ENCODE results near the gene ARID1A. TPM values are rescaled to one million over a fixed set of nuclear protein-coding genes. Genes with fewer than 3 reads are reported as not detected.

The ARID1A gene
- total and polyA plus RNA-seq, 2 of the 8 experiments (the other 6 are each of a cell fraction or from before 2014, with no cell fraction given) = 52.1 to 103 TPM

DNA sequence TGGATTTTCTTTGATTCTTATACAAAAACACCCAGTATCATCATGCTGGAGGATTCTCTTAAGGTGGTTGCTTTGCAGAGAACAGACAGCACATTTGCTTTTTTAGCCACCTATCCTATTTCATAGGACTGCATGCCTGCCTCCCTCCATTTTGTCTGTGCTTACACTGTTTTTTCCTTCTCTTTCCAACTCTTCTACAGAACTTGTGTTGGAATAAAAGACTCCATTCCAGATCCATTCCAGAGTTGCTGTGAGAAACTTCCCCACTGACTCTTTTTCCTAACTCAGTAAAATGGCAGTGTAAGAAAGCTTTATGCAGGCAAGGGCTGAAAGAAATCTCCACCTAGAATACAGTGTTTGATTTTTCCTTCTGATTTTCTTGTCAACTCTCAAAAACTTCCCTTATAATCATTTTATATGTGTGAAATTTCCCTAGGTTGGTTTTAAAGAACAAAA, 5.2 kb upstream of the ARID1A start:
- H3K4me1 ChIP-seq (replicated peaks in 1 of 4; ENCODE audit: control insufficient read depth in 3 of 4, insufficient read depth in 4 of 4, low read length in 3 of 4) = peaks cover 9 to 14% (median 13%) of the 10 kb centered on the region in 4 experiments; a peak in 6 of 7 replicates
- H3K56ac ChIP-seq (replicated peaks; ENCODE audit: insufficient read length, low read depth, low read length) = no peak overlapping the region
- H2AFZ ChIP-seq (ENCODE audit: low read length) = peak overlapping the region; percentile 42; the same call in 1 of the 2 replicates
- no peak overlapping the region for H4K91ac ChIP-seq (replicated peaks; ENCODE audit: insufficient read length, low read length)
- CTCF ChIA-PET (ENCODE audit: partially characterized antibody) = interaction anchor here (0.9 to 5.1 kb wide), 6 partner anchors 9 to 152 kb away, joined by 3 to 41 read pairs (median 6); no protein-coding TSS in a partner anchor
- no peak overlapping the region for H2BK20ac ChIP-seq (ENCODE audit: low read length)
- POLR2A ChIA-PET (ENCODE audit: partially characterized antibody) = interaction anchor here (0.9 to 14.4 kb wide), 8 partner anchors 8 to 104 kb away, joined by 3 to 118 read pairs (median 14); partner anchors contain the start of gene PIGV
- H2AK5ac ChIP-seq (ENCODE audit: low read depth, low read length) = no peak overlapping the region
- TF ChIP-seq, protein P1, sequence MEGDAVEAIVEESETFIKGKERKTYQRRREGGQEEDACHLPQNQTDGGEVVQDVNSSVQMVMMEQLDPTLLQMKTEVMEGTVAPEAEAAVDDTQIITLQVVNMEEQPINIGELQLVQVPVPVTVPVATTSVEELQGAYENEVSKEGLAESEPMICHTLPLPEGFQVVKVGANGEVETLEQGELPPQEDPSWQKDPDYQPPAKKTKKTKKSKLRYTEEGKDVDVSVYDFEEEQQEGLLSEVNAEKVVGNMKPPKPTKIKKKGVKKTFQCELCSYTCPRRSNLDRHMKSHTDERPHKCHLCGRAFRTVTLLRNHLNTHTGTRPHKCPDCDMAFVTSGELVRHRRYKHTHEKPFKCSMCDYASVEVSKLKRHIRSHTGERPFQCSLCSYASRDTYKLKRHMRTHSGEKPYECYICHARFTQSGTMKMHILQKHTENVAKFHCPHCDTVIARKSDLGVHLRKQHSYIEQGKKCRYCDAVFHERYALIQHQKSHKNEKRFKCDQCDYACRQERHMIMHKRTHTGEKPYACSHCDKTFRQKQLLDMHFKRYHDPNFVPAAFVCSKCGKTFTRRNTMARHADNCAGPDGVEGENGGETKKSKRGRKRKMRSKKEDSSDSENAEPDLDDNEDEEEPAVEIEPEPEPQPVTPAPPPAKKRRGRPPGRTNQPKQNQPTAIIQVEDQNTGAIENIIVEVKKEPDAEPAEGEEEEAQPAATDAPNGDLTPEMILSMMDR (IDR thresholded peaks at IDR 0.05; ENCODE audit: control extremely low read depth in 1 of 3, insufficient read depth in 1 of 3, low read depth in 1 of 3, low read length in 3 of 3) = no peak
- no peak for TF ChIP-seq BACH1 (IDR thresholded peaks at IDR 0.05; ENCODE audit: low read length)
- TF ChIP-seq YY1 (IDR thresholded peaks at IDR 0.05; ENCODE audit: low read depth, low read length) = peak; percentile 23; the same call in 1 of the 2 replicates
- no peak for TF ChIP-seq RBBP5 (IDR thresholded peaks at IDR 0.05; ENCODE audit: borderline replicate concordance, low read depth, low read length)
- no peak for TF ChIP-seq RAD21 (IDR thresholded peaks at IDR 0.05 in 1 of 2, conservative IDR thresholded peaks at IDR 0.05 in 1 of 2; ENCODE audit: low read depth in 2 of 2, low read length in 2 of 2)
- no peak for TF ChIP-seq POLR2A (IDR thresholded peaks at IDR 0.05; ENCODE audit: control extremely low read depth in 1 of 2, low read depth in 2 of 2, low read length in 2 of 2)
- TF ChIP-seq SRF (IDR thresholded peaks at IDR 0.05; ENCODE audit: low read depth, low read length) = no peak
- TF ChIP-seq MAFK (IDR thresholded peaks at IDR 0.05; ENCODE audit: low read depth, low read length) = no peak
- peak; percentile 94 for TF ChIP-seq SP1 (IDR thresholded peaks at IDR 0.05; ENCODE audit: low read depth, low read length)
- TF ChIP-seq TAF1 (IDR thresholded peaks at IDR 0.05; ENCODE audit: low read depth, low read length) = no peak
- no peaks in the 10 kb centered on the region for H3K9me3 ChIP-seq (ENCODE audit: insufficient read depth in 2 of 2, low read depth in 1 of 2, low read length in 1 of 2)
- H3K4ac ChIP-seq (replicated peaks; ENCODE audit: insufficient read length, low read depth, low read length) = no peak overlapping the region
- H3K4me2 ChIP-seq (ENCODE audit: insufficient read depth in 1 of 2, low read depth in 2 of 2, low read length in 2 of 2) = no peak overlapping the region
- H3K27ac ChIP-seq (ENCODE audit: low read depth, low read length) = no peak overlapping the region
- no peak overlapping the region for H3K9ac ChIP-seq (replicated peaks in 1 of 4; ENCODE audit: extremely low read depth in 1 of 4, low read depth in 3 of 4, low read length in 3 of 4)
- H3K14ac ChIP-seq (ENCODE audit: insufficient read length) = no peak overlapping the region
- no peaks in the 10 kb centered on the region for H3K79me1 ChIP-seq (ENCODE audit: low read depth, low read length)
- H3K27me3 ChIP-seq (replicated peaks in 1 of 4; ENCODE audit: control insufficient read depth in 3 of 4, extremely low read depth in 1 of 4, insufficient read depth in 3 of 4, low read length in 3 of 4) = no peaks in the 10 kb centered on the region
- no peak overlapping the region for H2BK15ac ChIP-seq (ENCODE audit: low read length)
- H2BK5ac ChIP-seq (ENCODE audit: low read depth, low read length) = no peak overlapping the region
- FAIRE-seq = no peak
- no peak overlapping the region for H4K5ac ChIP-seq (ENCODE audit: insufficient read length, low read depth, low read length)
- H3K79me2 ChIP-seq (ENCODE audit: control insufficient read depth in 1 of 2, insufficient read depth in 2 of 2, low read length in 2 of 2) = no peaks in the 10 kb centered on the region
- no peak overlapping the region for H3K23ac ChIP-seq (ENCODE audit: insufficient read length)
- no peak overlapping the region for H2BK12ac ChIP-seq (ENCODE audit: low read depth, low read length)
- H3K36me3 ChIP-seq (ENCODE audit: control insufficient read depth in 2 of 4, insufficient read depth in 4 of 4, low read length in 3 of 4) = no peaks in the 10 kb centered on the region
- H4K8ac ChIP-seq (ENCODE audit: extremely low read depth, insufficient read depth, low read length) = no peak overlapping the region
- no peaks in the 10 kb centered on the region for H4K20me1 ChIP-seq (replicated peaks in 1 of 2; ENCODE audit: control insufficient read depth in 1 of 2, insufficient read depth in 2 of 2, low read length in 2 of 2)
- H3K18ac ChIP-seq (ENCODE audit: extremely low read depth, low read length) = no peak overlapping the region
- peaks cover 10% of the 10 kb centered on the region for H3K23me2 ChIP-seq (ENCODE audit: low read depth, low read length)
- H3K4me3 ChIP-seq (ENCODE audit: extremely low read depth in 1 of 4, insufficient read depth in 2 of 4, low read depth in 3 of 4, low read length in 4 of 4) = no peak overlapping the region
- H2BK120ac ChIP-seq (replicated peaks; ENCODE audit: low read depth, low read length) = no peak overlapping the region
- DNase-seq (ENCODE audit: low read depth in 1 of 2, low spot score in 2 of 2) = no peak

Measured in H1 (cell line).